GM12873 (cell line): ENCODE results near the gene GPR142.

Experiments
- CTCF ChIP-seq: IDR thresholded peaks from 2 replicates; pipeline ENCODE4 v1.5.1; 2012; ENCODE audit warnings: low read depth, mild to moderate bottlenecking, moderate library complexity, low read length, control low read depth; ENCODE audit not compliant: insufficient read depth; ENCODE audit errors: missing control alignments

Gene GPR142

DNA sequence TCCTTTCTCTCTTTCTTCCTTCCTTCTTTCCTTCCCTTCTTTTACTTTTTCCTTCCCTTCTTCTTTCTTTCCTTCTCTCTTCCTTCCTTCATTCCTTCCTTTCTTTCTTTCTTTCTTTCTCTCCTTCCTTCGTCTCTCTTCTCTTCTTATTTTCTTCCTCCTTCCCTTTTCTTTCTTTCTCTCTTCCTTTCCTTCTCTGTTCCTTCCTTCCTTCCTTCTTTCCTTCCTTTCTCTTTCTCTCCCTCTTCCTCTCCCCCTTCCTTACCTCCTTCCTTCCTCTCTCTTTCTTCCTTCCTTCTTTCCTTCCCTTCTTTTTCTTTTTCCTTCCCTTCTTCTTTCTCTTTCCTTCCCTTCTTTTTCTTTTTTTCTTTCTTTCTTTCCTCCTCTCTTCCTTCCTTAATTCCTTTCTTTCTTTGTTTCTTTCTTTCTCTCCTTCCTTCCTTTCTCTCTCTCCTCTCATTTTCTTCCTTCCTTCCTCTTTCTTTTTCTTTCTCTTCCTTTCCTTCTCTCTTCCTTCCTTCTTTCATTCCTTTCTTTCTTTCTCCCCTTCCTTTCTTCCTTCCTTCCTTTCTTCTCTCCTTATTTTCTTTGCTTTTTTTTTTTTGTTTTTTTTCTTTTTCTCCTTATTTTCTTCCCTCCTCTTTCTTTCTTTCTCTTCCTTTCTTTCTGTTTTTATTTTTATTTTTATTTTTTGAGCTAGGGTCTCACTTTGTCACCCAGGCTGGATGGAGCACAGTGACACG, 22.8 kb downstream of the GPR142 start:
- no peak for TF ChIP-seq CTCF

GRCh38 chr17:74390680-74391653, 23.7 kb downstream of the GPR142 start:
- no peak for TF ChIP-seq CTCF

- TF ChIP-seq CTCF = no peak
These were observed 24.5 kb downstream of the GPR142 start for GRCh38 chr17:74391771-74392170.

DNA sequence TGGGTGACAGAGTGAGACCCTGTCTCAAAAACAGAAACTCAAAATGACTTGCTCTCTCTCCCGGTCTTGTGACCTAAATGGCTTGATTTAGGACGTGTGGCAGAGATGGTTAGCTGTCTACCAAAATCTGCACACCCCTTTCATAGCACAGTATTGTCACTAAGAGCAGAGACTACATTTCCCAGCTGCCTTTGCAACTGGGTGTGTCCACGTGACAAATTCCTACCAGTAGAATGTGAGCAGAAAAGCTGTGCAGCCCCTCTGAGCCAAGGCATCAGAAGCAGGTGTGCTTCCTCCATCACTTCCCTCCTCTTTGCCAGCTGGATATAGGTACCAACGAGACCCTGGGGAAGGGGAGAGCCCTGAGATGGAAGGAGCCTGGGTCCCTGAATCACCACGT, 25.5 kb downstream of the GPR142 start:
- TF ChIP-seq CTCF = no peak

DNA sequence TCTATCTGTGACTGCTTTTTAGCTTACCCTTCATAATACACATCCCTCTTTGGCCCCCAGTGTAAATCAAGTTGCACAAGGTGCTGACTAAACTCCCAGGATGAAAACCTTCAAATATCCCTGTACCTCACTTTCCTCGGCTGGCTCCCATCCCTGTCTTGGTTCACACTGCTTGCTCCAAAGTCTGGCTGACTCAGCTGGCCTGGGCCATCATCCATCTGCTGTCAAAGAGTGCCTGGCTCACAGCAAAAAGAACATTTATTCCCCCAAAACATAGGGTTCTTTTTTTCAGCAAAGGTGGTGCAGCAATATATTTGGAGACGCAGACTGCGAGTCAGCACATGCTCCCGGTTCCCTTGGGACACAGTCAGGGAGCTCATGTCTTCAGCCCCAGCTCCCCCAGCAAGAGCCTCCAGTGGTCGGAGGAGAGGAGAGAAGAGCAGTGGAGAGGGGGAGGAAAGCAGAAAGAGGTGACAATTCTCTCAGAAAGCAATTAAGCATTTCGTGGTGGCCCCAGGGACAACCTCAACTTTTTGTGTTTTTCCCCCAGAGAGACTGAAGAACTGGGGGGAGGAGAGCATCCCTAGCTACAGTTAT, 26.1 kb downstream of the GPR142 start:
- no peak for TF ChIP-seq CTCF

- TF ChIP-seq CTCF = no peak
These were observed 27.1 kb downstream of the GPR142 start for GRCh38 chr17:74394275-74394950.
